ENCODE data around the gene CREB5. TPM values are rescaled to one million over a fixed set of nuclear protein-coding genes. Genes with fewer than 3 reads are reported as not detected.

Gene CREB5
- total RNA-seq, 1 donor, result 17.8 TPM

DNA sequence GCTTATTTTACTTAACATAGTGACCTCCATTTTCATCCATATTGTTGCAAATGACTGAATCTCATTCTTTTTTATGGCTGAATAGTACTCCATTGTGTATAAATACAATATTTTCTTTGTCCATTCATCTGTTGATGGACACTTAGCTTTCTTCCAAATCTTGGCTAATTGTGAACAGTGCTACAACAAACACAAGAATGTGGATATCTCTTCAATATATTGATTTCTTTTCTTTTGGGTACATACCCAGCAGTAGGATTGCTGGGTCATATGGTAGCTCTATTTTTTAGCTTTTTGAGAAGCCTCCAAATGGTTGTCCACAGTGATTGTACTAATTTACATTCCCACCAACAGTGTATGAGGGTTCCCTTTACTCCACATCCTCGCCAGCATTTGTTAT lies 58.0 kb downstream of the CREB5 start:
- Histone ChIP-seq H3K4me3 (ENCODE audit: low read length) (no peak overlapping the region), H3K4me1 (ENCODE audit: insufficient read depth, low read length) (no peaks in the 10 kb centered on the region)

DNA sequence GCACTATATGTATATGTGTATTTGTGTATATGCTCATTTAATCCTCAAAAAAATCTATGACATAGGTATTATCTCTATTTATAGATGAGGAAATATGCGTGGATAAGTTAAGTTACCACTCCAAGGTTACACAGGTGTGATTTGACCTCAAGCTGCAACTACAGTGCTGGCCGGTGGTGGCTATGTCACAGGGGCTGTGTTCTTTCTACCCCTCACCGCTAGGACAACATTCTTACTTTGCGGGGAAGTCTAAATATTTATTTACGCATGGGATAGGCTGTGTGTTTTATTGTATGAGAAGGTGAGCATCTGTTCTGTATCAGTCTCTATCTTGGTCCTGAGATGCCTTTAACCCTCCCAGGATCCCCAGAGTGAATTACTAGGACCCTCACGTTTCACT lies 60.0 kb downstream of the CREB5 start:
- H3K9me3 ChIP-seq (ENCODE audit: low read depth, low read length), result no peaks in the 10 kb centered on the region
- H3K27me3 ChIP-seq (ENCODE audit: insufficient read depth, low read length), result peaks cover 4% of the 10 kb centered on the region
- H3K4me1 ChIP-seq (ENCODE audit: insufficient read depth, low read length), result no peaks in the 10 kb centered on the region
- H3K4me3 ChIP-seq (ENCODE audit: low read length), result no peak overlapping the region

More for the DNA sequence above, 58.0 kb downstream of the CREB5 start:
- Histone ChIP-seq H3K27me3 (ENCODE audit: insufficient read depth, low read length) (no peaks in the 10 kb centered on the region), H3K9me3 (ENCODE audit: low read depth, low read length) (no peaks in the 10 kb centered on the region)

- no peaks in the 10 kb centered on the region for H3K4me1 ChIP-seq (ENCODE audit: insufficient read depth, low read length)
- H3K27me3 ChIP-seq (ENCODE audit: insufficient read depth, low read length), result peaks cover 4% of the 10 kb centered on the region
- H3K9me3 ChIP-seq (ENCODE audit: low read depth, low read length), result no peaks in the 10 kb centered on the region
- H3K4me3 ChIP-seq (ENCODE audit: low read length), result no peak overlapping the region
These were observed 61.4 kb downstream of the CREB5 start for GRCh38 chr7:28473571-28474281.

DNA sequence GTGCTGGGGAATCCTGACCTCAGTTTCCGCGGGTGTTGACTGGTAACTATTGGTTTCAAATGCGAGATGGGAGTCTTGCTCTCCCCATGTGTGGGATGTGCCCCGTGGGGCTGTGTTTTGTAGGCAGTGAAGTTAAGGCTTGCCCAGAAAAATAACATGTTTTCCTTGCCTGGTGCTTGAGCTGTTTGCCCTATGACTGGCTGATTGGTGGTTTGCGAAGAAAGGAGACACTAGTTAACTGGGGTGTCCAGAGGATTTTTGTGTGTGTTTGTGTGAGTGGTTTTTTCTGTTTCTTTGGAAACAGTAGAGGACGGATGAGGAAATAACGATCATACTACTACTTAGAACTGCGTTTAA lies 61.9 kb downstream of the CREB5 start:
- no peak overlapping the region for H3K4me3 ChIP-seq (ENCODE audit: low read length)
- peaks cover 4% of the 10 kb centered on the region for H3K27me3 ChIP-seq (ENCODE audit: insufficient read depth, low read length)
- no peaks in the 10 kb centered on the region for H3K4me1 ChIP-seq (ENCODE audit: insufficient read depth, low read length)
- no peaks in the 10 kb centered on the region for H3K9me3 ChIP-seq (ENCODE audit: low read depth, low read length)

- Histone ChIP-seq H3K4me3 (ENCODE audit: low read length) (no peak overlapping the region), H3K27me3 (ENCODE audit: insufficient read depth, low read length) (peaks cover 4% of the 10 kb centered on the region), H3K4me1 (ENCODE audit: insufficient read depth, low read length) (no peaks in the 10 kb centered on the region), H3K9me3 (ENCODE audit: low read depth, low read length) (no peaks in the 10 kb centered on the region)
These were observed 62.3 kb downstream of the CREB5 start for GRCh38 chr7:28474640-28475039.

- H3K9me3 ChIP-seq (ENCODE audit: low read depth, low read length), result no peaks in the 10 kb centered on the region
- peaks cover 4% of the 10 kb centered on the region for H3K27me3 ChIP-seq (ENCODE audit: insufficient read depth, low read length)
- H3K4me1 ChIP-seq (ENCODE audit: insufficient read depth, low read length), result no peaks in the 10 kb centered on the region
- no peak overlapping the region for H3K4me3 ChIP-seq (ENCODE audit: low read length)
These were observed 64.7 kb downstream of the CREB5 start for GRCh38 chr7:28477041-28477442.

GRCh38 chr7:28478656-28479055 lies 66.3 kb downstream of the CREB5 start:
- Histone ChIP-seq H3K4me1 (ENCODE audit: insufficient read depth, low read length) (no peaks in the 10 kb centered on the region), H3K4me3 (ENCODE audit: low read length) (no peak overlapping the region), H3K27me3 (ENCODE audit: insufficient read depth, low read length) (peaks cover 4% of the 10 kb centered on the region), H3K9me3 (ENCODE audit: low read depth, low read length) (no peaks in the 10 kb centered on the region)

DNA sequence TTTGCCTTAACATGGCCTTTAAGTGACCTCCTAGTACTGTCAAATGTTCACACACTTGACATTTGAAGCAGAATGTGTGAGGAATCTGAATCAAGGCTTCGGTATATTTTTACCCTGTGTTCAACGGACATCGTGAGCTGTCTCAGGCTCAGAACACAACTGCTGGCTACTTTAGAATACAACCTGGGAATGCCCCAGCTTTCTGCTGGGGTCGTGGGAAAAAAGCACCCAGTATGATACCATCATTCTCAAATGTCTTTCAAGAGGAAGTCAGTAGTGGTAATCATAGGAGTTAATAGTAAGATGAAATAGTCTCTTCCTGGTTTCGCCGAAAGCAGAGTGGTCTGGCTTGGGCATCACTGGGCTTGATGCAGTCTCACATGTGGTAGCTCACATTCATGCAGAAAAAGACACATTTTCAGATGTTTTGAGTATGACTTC lies 67.2 kb downstream of the CREB5 start:
- H3K4me1 ChIP-seq (ENCODE audit: insufficient read depth, low read length), result no peaks in the 10 kb centered on the region

GRCh38 chr7:28480595-28480994 lies 68.3 kb downstream of the CREB5 start:
- H3K27me3 ChIP-seq (ENCODE audit: insufficient read depth, low read length), result peaks cover 3% of the 10 kb centered on the region
- no peak overlapping the region for H3K4me3 ChIP-seq (ENCODE audit: low read length)
- no peaks in the 10 kb centered on the region for H3K9me3 ChIP-seq (ENCODE audit: low read depth, low read length)
- H3K4me1 ChIP-seq (ENCODE audit: insufficient read depth, low read length), result no peaks in the 10 kb centered on the region

More for the DNA sequence above, 67.2 kb downstream of the CREB5 start:
- no peak overlapping the region for H3K4me3 ChIP-seq (ENCODE audit: low read length)
- no peaks in the 10 kb centered on the region for H3K9me3 ChIP-seq (ENCODE audit: low read depth, low read length)
- peaks cover 4% of the 10 kb centered on the region for H3K27me3 ChIP-seq (ENCODE audit: insufficient read depth, low read length)

DNA sequence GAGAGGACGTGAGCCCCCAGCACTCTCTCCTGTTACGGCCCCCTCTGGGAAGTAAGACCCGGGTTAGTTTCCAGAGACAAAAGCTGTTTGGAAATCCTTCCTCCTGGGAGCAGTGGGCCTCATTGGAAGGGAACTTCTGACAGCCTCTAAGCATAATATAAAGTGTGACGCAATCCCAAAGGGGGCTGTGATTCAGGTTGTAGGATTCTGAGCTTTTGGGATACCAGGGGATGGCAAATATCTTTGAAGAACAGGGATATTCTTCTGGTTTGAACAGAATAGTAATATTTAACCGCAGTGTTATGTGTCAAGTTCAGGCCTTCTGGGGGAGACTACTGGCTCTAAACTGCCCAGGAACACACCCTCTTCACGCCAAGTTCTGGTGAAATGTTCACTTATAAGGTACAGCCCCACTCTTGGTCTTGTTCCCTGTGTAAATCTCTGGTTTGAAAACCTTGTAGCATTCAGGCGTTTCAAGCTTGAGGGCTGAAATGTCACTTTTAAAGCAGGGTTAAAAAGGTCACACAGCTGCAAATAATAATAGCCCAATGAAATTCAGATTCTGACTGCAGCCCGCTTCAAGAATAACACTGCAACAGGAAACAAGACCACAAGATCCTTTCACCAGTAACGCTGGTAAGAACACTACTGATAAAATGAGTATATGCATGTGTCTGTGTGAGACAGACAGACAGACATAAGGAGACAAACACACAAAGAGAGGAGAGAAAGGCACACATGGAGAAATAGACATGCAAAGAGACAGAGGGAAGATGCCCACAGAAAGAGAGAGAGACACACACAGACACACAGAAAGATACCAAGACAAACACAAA lies 69.0 kb downstream of the CREB5 start:
- H3K4me3 ChIP-seq (ENCODE audit: low read length), result no peak overlapping the region
- no peaks in the 10 kb centered on the region for H3K9me3 ChIP-seq (ENCODE audit: low read depth, low read length)
- H3K4me1 ChIP-seq (ENCODE audit: insufficient read depth, low read length), result no peaks in the 10 kb centered on the region
- H3K27me3 ChIP-seq (ENCODE audit: insufficient read depth, low read length), result no peaks in the 10 kb centered on the region

DNA sequence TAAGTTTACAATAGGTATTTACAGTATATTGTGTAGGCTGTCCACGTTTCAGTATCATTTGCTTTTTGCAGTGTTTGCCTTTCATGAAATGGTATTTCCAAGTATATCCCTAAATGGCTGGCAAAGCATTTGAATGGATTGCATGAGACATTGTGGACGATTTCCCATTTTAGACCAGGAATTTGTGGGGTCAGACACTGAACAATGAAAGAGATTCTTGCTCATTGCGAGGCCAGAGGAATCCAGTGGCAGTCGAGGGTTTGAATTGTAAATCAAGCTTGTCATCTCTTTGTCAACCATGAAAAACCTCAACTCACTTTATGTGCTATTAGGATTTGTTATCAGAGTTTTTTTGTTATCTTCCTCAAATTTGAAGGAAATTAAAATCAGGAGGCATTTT lies 70.8 kb downstream of the CREB5 start:
- Histone ChIP-seq H3K4me3 (ENCODE audit: low read length) (no peak overlapping the region), H3K4me1 (ENCODE audit: insufficient read depth, low read length) (no peaks in the 10 kb centered on the region), H3K27me3 (ENCODE audit: insufficient read depth, low read length) (no peaks in the 10 kb centered on the region), H3K9me3 (ENCODE audit: low read depth, low read length) (no peaks in the 10 kb centered on the region)

GRCh38 chr7:28483908-28484605 lies 71.7 kb downstream of the CREB5 start:
- Histone ChIP-seq H3K4me3 (ENCODE audit: low read length) (no peak overlapping the region), H3K27me3 (ENCODE audit: insufficient read depth, low read length) (no peaks in the 10 kb centered on the region), H3K4me1 (ENCODE audit: insufficient read depth, low read length) (no peaks in the 10 kb centered on the region), H3K9me3 (ENCODE audit: low read depth, low read length) (no peaks in the 10 kb centered on the region)

- Histone ChIP-seq H3K4me1 (ENCODE audit: insufficient read depth, low read length) (no peaks in the 10 kb centered on the region), H3K27me3 (ENCODE audit: insufficient read depth, low read length) (no peaks in the 10 kb centered on the region), H3K9me3 (ENCODE audit: low read depth, low read length) (no peaks in the 10 kb centered on the region), H3K4me3 (ENCODE audit: low read length) (no peak overlapping the region)
These were observed 72.3 kb downstream of the CREB5 start for GRCh38 chr7:28484606-28484935.

DNA sequence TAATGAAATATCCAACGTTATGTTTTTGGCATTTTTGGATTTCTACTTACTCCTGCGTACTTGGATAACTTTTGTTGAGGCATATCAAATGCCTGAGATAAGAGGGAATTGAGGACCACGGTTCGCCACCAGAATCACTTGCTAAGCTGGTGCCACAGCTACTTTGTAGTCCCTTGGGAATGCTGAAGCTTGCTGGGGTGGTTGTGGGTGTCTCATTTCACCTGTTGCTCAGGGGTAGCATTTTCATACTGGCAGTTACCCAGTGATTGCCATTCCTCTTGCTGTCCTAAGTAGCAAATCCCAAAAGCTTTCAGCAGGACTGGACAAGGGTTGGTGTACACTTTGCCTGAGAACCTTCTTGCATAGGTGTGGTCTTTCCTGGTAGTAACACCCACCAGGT lies 75.2 kb downstream of the CREB5 start:
- no peak overlapping the region for H3K4me3 ChIP-seq (ENCODE audit: low read length)
- H3K27me3 ChIP-seq (ENCODE audit: insufficient read depth, low read length), result no peaks in the 10 kb centered on the region
- H3K9me3 ChIP-seq (ENCODE audit: low read depth, low read length), result no peaks in the 10 kb centered on the region
- H3K4me1 ChIP-seq (ENCODE audit: insufficient read depth, low read length), result no peaks in the 10 kb centered on the region

GRCh38 chr7:28488061-28488791 lies 75.9 kb downstream of the CREB5 start:
- no peaks in the 10 kb centered on the region for H3K9me3 ChIP-seq (ENCODE audit: low read depth, low read length)
- H3K27me3 ChIP-seq (ENCODE audit: insufficient read depth, low read length), result no peaks in the 10 kb centered on the region
- H3K4me3 ChIP-seq (ENCODE audit: low read length), result no peak overlapping the region
- no peaks in the 10 kb centered on the region for H3K4me1 ChIP-seq (ENCODE audit: insufficient read depth, low read length)
